Cardiac fibroblast (primary cell): ENCODE measurements around the gene EMP3.
"Not testable (repeated sequence)": the region's sequence is repeated elsewhere in the genome, so short reads cannot be mapped to it uniquely, and the experiment has no call there.

ENCODE experiments used
- DNase-seq, 2 donors: peaks; one replicate each; pipeline versions ENCODE4 v3.0.0 to v3.0.0-alpha.2; 2010; ENCODE audit warnings: low read depth in 2 of 2
- H3K4me3 ChIP-seq, 2 donors: replicated peaks in 1 of 2; 1 replicate in 1 of 2; 2 replicates in 1 of 2; pipeline ENCODE4 v1.5.1; 2011; ENCODE audit warnings: low read depth in 2 of 2, low read length in 2 of 2, mild to moderate bottlenecking in 2 of 2, moderate library complexity in 1 of 2
- TF ChIP-seq, protein P1 (sequence below): IDR thresholded peaks from one replicate; pipeline ENCODE4 v1.5.1; 2011; ENCODE audit warnings: low read depth, mild to moderate bottlenecking, low read length, inconsistent platforms

Gene EMP3

GRCh38 chr19:48302600-48302959 lies 22.8 kb upstream of the EMP3 start:
- TF ChIP-seq, protein P1, sequence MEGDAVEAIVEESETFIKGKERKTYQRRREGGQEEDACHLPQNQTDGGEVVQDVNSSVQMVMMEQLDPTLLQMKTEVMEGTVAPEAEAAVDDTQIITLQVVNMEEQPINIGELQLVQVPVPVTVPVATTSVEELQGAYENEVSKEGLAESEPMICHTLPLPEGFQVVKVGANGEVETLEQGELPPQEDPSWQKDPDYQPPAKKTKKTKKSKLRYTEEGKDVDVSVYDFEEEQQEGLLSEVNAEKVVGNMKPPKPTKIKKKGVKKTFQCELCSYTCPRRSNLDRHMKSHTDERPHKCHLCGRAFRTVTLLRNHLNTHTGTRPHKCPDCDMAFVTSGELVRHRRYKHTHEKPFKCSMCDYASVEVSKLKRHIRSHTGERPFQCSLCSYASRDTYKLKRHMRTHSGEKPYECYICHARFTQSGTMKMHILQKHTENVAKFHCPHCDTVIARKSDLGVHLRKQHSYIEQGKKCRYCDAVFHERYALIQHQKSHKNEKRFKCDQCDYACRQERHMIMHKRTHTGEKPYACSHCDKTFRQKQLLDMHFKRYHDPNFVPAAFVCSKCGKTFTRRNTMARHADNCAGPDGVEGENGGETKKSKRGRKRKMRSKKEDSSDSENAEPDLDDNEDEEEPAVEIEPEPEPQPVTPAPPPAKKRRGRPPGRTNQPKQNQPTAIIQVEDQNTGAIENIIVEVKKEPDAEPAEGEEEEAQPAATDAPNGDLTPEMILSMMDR = no peak
- no peak for DNase-seq
- H3K4me3 ChIP-seq = no peak overlapping the region

- H3K4me3 ChIP-seq = no peak overlapping the region
- TF ChIP-seq, protein P1 = no peak
- DNase-seq = no peak
These were observed 22.0 kb upstream of the EMP3 start for GRCh38 chr19:48303367-48303766.

DNA sequence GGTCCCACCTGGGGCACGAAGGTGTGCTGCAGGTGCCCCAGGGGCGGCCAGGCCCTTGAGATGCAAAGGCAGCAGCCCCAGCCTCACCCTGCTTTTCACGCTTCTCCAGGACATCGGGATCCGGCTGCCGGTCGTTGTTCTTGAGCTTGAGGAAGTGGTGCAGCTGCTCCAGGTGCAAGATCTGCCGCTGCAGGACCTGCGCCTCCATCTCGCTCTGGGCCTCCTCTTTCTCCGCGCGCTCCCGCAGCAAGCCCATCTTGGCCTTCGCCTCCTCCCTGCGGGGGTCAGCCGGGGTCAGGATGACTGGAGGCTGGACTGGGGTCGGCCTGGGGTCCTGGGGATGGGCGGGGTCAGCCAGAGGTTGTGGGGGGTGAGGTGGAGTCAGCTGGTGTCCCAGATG lies 21.5 kb upstream of the EMP3 start:
- no peak overlapping the region for H3K4me3 ChIP-seq
- TF ChIP-seq, protein P1 = no peak
- DNase-seq = no peak

DNA sequence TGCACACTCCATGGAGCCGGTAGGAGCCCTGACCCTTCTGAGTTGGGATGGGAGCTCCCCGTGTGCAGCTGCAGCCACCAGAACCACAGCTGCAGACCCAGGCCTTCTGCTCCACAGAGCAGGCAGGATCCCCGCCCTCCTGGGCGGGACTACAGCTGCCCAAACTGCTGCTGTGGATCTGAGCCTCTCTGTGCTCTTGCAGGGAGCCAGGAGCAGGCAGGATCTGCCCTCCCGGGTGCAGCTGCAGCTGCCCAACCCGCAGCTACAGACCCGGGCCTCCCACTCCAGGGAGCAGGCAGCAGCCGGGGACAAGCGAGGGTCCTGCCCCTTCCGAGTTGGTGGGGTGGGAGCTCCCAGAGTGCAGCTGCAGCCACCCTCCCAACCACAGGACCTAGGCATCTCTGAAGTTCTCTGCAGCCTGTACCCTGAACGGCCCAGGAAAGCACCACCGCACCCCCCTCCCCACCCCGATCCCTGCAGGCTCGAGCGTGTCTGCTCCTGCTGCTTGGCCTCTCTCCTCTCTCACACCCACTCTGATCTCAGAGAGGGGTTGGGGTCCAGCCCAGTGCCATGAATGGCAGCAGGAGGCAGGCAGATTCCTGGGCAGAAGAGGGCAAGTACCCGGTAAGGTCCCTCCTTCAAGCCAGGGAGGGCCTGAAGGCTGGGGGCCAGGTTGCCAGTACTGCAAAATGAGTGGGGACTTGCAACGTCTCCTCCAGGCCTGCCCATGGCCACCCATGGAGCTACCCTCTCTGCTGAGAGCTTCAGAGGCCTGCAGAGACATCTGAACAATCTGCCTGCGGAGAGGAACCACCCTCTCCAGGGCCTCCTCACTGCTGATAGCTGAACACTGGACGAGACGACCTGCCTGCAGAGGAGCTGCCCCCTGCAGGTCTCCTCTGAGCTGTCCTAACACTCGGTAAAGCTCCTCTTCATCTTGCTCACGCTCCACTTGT lies 16.4 kb upstream of the EMP3 start:
- TF ChIP-seq, protein P1 = peak; percentile 30
- peak in 1 of 2 donors; percentile 46 for DNase-seq
- no peak overlapping the region for H3K4me3 ChIP-seq

- DNase-seq, H3K4me3 ChIP-seq: not testable (repeated sequence)
These were observed 15.6 kb upstream of the EMP3 start for GRCh38 chr19:48309731-48310130.

- TF ChIP-seq, protein P1 = no peak
- DNase-seq = no peak
- H3K4me3 ChIP-seq = no peak overlapping the region
These were observed 15.1 kb upstream of the EMP3 start for GRCh38 chr19:48310227-48310626.

- DNase-seq = no peak
- TF ChIP-seq, protein P1 = no peak
- no peak overlapping the region for H3K4me3 ChIP-seq
These were observed 14.0 kb upstream of the EMP3 start for GRCh38 chr19:48311384-48311783.
